Esophagus muscularis mucosa (tissue), 3 donors: Measurements from ENCODE around the gene BICRAL.

Experiments
- CTCF ChIP-seq, 3 experiments: fragments of 200-600 bp in 2 of 3; fragments of 450-650 bp in 1 of 3; sonication (generic) in 2 of 3; IDR thresholded peaks; one replicate each; pipeline ENCODE4 v1.5.1; 2017 to 2019; ENCODE audit warnings: antibody characterized with exemption in 3 of 3, mild to moderate bottlenecking in 2 of 3, moderate library complexity in 1 of 3
- POLR2A ChIP-seq: fragments of 450-650 bp; IDR thresholded peaks from one replicate; pipeline ENCODE4 v1.6.1; 2017; ENCODE audit warnings: antibody characterized with exemption, moderate library complexity, mild to moderate bottlenecking, low read depth
- POLR2AphosphoS5 ChIP-seq, 2 donors: sonication (generic); formaldehyde crosslinking; IDR thresholded peaks; one replicate each; pipeline ENCODE4 v1.6.1; 2017; ENCODE audit warnings: antibody characterized with exemption in 2 of 2

GRCh38 chr6:42783876-42784642 lies 2.2 kb downstream of the BICRAL start:
- no peak for TF ChIP-seq POLR2AphosphoS5 (IDR thresholded peaks at IDR 0.05)
- TF ChIP-seq CTCF (IDR thresholded peaks at IDR 0.05), result no peak
- TF ChIP-seq POLR2A, result no peak
